K562 (cell line): ENCODE results near the gene SLCO6A1.

ENCODE experiments used
- CTCF ChIP-seq, 3 experiments: IDR thresholded peaks in 2 of 3; conservative IDR thresholded peaks in 1 of 3; 2 replicates each; pipeline ENCODE4 v1.5.1; 2011 to 2012; ENCODE audit warnings: low read length in 3 of 3, mild to moderate bottlenecking in 3 of 3, control low read depth in 2 of 3, improper control_type of control experiment in 1 of 3, inconsistent platforms in 1 of 3, low read depth in 1 of 3, mixed read lengths in 1 of 3, moderate library complexity in 1 of 3; ENCODE audit not compliant: insufficient read depth in 2 of 3
- PHTF2 ChIP-seq: fragments of 250-450 bp; sonication (Bioruptor Pico); IDR thresholded peaks from 2 replicates; pipeline ENCODE4 v1.5.0; 2021; ENCODE audit warnings: mild to moderate bottlenecking
- POLR2A ChIP-seq: fragments of 450-650 bp; conservative IDR thresholded peaks from 2 replicates; pipeline ENCODE4 v1.6.1; 2016
- POLR3A ChIP-seq: IDR thresholded peaks from 2 replicates; pipeline ENCODE4 v1.6.1; 2011; ENCODE audit warnings: borderline replicate concordance, mild to moderate bottlenecking, moderate library complexity; ENCODE audit not compliant: insufficient read length, insufficient read depth; ENCODE audit errors: extremely low read depth
- RBM14 ChIP-seq: fragments of 200-400 bp; formaldehyde crosslinking; IDR thresholded peaks from 2 replicates; pipeline ENCODE4 v1.6.1; 2018; ENCODE audit warnings: low read depth, mild to moderate bottlenecking, low read length, moderate library complexity, borderline replicate concordance; ENCODE audit not compliant: insufficient read depth
- TRIM24 ChIP-seq, 2 experiments: fragments of 450-650 bp; IDR thresholded peaks; 2 replicates each; pipeline ENCODE4 v1.6.1; 2016

- TF ChIP-seq POLR2A (no peak), CTCF (IDR thresholded peaks at IDR 0.05 in 2 of 3, conservative IDR thresholded peaks at IDR 0.05 in 1 of 3; ENCODE audit: insufficient read depth in 2 of 3, low read depth in 1 of 3, low read length in 3 of 3) (no peak), PHTF2 (CRISPR knock-in tag) (no peak), POLR3A (no peak), RBM14 (no peak), TRIM24 (IDR thresholded peaks at IDR 0.05) (no peak)
Measured at GRCh38 chr5:102380174-102380573, 118.6 kb downstream of the SLCO6A1 start.
